Right renal cortex interstitium (tissue), 3 donors: ENCODE results near the gene FAM120B. TPM values are rescaled to one million over a fixed set of nuclear protein-coding genes. Genes with fewer than 3 reads are reported as not detected.
"Not testable (repeated sequence)": the region's sequence is repeated elsewhere in the genome, so short reads cannot be mapped to it uniquely, and the experiment has no call there.

Experiments used
- DNase-seq, 3 donors: peaks; one replicate each; pipeline ENCODE4 v3.0.0-alpha.2; 2013; ENCODE audit warnings: low read depth in 3 of 3, low spot score in 2 of 3
- polyA plus RNA-seq, 3 donors: library from polyadenylated mRNA; unstranded; fragments of 120-200 nt; gene quantifications; one replicate each; pipeline ENCODE4 v1.2.1, GENCODE V29; 2013; ENCODE audit not compliant: insufficient read length in 3 of 3

The FAM120B gene
- polyA plus RNA-seq, 3 donors = 35.6 to 38.5 (median 37.9) TPM

DNA sequence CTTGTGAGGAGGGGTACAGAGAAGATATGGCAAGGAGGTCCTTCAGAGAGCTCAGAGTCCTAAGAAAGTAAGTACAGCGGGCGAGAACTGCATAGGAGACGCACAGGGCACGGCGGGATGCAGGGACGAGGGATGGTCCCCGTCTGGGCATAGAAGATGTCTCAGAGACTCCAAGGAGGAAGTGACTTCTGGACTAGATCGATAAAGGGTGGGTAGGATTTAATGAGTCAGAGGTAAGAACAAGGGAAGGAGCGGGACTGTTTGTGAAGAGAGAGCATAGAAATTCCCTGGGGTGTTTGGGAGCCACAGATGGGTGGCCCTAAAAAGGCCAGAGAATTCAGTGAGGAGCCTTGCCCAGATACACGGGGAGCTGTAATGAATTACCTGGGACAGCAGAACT is 69.1 kb downstream of the FAM120B start:
- DNase-seq = no peak

DNA sequence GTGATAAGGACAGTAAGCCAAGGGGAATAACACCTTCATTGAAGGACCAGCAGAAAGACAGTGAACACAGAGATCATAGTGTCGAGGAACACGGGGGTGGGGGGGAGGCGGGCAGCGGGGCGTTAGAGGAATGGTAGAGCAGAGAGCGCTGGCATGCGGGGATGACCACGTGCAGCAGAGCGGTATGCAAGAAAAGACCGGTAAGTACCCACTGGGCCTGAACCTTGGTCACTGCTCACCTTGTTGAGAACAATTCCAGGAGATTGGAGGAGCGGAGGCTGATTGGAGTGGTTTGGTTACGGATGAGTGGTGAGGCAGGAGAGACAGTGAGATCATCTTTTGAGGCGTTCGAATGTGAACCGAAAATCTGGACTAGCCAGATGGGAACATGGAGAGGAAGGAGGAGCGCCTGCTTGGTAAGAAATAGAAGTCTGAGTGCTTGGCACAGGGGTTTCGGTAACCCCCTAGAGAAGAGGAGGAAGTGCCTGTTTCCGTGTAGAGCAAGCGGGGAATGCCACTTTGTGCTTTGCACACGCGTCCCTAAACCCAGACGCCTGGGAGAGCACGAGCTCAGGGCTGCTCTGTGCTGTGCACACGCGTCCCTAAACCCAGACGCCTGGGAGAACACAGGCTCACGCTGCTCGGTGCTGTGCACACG is 70.0 kb downstream of the FAM120B start:
- DNase-seq = no peak

DNA sequence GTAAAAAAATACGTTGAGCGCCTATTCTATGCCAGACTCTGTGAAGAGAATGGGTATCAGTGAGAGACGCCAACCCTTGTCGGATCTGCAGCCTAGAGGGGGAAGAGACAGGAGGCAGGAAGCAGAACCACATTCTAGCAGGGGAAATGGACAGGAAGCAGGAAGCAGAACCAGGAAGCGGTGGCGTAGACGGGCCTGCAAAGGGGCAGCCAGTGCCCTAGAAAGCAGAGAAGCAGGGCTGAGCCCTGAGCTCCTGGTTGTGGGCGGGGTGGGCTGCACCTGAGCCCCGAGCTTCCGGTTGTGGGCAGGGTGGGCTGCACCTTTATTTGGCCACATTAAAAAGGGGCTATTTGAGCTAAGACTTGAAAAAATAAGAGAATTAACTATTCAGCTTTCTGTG is 71.9 kb downstream of the FAM120B start:
- no peak for DNase-seq

DNA sequence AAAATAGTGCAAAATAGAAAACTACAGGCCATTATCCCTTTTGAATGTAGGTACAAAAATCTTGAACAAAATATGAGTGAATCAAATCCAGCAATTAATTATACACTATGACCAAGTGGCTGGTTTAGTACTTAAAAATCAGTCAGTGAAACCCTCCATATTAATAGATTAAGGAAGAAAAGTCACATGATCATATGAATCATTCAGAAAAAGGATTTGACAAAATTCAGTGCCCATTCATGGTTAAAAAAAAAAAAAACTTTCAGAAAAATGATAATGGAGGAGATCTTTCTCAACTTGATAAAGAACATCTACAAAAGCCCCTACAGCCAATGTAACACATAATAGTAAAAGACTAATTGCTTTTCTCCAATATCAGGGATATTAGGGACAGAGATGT is 75.0 kb downstream of the FAM120B start:
- DNase-seq = no peak

DNA sequence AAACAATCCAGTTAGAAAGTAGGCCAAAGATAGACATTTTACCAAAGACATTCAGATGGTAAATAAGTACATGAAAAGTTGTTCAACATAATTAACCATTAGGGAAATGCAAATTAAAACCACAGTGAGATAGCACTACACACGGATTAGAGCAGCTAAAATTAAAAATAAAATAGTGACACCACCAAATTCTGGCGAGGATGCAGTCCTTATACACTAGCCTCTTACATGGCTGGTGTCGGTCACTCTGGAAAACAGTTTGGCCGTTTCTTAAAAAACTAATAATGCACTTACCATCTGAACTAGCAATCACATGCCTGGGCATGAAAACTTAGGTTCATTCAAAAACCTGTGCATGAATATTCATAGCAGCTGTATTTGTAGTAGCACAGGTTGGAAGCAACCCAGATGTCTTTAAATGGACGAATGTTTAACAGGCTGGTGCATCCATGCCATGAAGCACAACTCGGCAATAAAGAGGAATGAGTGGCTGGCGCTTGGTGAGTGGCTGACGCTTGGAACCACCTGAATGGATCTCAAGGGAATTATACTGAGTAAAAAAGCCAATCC is 77.0 kb downstream of the FAM120B start:
- DNase-seq = no peak

DNA sequence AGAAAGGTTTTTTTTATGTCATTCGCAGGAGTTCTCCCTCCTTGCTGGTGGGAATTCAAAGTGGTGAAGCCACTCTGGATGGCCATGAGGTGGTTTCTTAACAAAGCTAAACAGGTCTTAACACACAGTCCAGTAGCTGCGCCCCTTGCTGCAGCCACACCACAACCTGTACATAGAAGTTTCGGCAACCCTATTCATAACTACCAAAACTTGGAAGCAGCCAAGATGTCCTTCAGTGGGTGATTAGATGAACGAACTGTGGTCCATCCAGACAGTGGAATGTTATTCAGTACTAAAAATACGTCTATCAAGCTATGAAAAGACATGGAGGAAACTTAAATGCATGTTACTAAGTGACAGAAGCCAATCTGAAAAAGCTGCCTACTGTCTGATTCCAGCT is 78.9 kb downstream of the FAM120B start:
- DNase-seq = no peak

DNA sequence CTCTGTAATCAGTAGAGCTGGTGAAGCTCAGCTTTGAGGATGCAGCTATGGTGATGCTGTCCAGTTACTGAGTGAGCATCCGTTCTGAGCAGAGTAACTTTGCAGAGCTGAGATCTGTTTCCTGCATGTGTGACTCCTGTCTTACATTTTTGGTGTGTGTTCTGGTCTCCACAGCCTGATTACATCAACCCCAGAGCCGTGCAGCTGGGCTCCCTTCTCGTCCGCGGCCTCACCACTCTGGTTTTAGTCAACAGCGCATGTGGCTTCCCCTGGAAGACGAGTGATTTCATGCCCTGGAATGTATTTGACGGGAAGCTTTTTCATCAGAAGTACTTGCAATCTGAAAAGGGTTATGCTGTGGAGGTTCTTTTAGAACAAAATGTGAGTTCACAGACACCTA is 81.6 kb downstream of the FAM120B start:
- no peak for DNase-seq

DNA sequence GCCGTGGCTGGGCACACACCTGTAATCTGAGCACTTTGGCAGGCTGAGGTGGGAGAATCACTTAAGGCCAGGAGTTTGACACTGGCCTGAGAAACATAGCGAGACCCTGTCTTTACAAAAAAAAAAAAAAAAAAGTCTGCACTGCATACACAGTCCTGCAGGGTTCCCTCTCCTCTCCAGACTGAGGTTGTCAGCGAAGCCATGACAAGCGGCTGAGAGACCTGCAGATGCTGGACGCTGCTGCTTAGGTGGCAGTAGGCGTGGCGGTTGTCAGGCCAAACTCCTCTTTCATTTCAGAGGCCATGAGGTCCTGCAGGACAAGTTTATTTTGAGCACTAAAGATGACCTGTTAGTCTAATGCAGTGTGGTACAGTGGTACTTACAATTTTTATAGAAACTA is 86.5 kb downstream of the FAM120B start:
- DNase-seq = no peak

DNA sequence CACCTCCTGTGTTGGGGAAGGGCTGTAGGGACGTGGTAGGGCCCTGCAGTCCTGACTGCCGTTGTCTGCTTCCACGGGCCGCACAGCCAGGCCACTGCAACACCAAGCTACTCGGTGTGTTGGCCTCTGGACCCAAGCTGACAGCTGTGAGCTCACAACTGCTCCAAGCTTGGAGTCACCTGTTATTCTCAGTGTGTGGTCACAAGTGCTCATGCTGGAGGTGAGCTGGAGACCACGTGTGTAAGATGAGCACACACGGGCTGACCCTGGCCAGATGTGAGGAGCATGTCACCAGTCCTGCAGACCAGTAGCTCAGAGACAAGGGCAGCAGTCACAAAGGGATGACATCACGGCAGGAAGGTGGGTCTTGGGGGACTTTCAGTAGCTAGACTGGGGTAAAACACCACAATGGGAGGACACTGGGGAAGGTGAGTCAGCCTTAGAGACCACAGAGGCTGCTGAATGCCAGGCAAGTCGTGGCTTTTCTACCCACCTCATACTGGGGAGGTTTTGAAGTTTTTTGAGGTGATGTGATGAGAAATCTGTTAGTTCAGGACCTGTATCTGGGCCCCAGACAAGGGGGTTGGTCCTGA is 87.3 kb downstream of the FAM120B start:
- DNase-seq = no peak

DNA sequence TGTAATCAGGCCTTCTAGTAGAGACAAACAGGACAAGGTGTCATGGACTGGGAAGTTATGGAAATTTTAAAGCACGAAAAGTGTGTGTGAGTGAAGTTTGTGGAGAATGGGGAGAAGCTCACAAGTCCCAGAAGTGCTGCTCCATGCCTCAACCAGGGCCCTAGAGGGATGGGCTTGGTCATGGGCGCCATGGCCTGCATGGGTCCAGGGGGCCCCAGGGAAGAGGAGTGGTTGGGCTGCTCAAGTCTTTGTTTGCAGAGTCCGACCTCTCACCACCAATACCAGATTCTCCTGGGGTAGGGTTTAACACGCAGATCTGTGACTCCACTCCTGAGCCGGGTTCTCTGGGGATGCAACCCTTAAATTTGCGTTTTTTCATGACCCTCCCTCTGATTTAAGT is 88.4 kb downstream of the FAM120B start:
- no peak for DNase-seq

DNA sequence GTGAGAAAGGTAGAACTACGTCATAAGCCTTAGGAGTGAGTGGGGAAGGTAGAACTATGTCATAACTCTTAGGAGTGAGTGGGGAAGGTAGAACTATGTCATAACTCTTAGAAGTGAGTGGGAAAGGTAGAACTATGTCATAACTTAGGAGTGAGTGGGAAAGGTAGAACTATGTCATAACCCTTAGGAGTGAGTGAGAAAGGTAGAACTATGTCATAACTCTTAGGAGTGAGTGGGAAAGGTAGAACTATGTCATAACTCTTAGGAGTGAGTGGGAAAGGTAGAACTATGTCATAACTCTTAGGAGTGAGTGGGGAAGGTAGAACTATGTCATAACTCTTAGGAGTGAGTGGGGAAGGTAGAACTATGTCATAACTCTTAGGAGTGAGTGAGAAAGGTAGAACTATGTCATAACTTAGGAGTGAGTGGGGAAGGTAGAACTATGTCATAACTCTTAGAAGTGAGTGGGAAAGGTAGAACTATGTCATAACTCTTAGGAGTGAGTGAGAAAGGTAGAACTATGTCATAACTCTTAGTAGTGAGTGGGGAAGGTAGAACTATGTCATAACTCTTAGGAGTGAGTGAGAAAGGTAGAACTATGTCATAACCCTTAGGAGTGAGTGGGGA is 92.3 kb downstream of the FAM120B start:
- DNase-seq = not testable (repeated sequence)

DNA sequence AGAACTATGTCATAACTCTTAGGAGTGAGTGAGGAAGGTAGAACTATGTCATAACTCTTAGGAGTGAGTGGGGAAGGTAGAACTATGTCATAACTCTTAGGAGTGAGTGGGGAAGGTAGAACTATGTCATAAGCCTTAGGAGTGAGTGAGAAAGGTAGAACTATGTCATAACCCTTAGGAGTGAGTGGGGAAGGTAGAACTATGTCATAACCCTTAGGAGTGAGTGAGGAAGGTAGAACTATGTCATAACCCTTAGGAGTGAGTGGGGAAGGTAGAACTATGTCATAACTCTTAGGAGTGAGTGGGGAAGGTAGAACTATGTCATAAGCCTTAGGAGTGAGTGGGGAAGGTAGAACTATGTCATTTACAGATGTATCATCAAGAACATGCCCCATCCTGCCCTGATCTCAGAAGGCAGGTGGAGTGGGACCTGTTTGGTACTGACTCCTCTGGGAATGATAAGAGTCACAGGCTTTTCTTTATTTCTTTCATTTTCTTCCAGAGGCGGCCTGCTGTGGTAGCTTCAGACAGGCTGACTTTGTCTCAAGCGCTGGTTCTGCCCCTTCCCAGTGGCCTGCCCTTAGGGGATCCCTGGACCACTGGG is 93.5 kb downstream of the FAM120B start:
- DNase-seq = not testable (repeated sequence)

DNA sequence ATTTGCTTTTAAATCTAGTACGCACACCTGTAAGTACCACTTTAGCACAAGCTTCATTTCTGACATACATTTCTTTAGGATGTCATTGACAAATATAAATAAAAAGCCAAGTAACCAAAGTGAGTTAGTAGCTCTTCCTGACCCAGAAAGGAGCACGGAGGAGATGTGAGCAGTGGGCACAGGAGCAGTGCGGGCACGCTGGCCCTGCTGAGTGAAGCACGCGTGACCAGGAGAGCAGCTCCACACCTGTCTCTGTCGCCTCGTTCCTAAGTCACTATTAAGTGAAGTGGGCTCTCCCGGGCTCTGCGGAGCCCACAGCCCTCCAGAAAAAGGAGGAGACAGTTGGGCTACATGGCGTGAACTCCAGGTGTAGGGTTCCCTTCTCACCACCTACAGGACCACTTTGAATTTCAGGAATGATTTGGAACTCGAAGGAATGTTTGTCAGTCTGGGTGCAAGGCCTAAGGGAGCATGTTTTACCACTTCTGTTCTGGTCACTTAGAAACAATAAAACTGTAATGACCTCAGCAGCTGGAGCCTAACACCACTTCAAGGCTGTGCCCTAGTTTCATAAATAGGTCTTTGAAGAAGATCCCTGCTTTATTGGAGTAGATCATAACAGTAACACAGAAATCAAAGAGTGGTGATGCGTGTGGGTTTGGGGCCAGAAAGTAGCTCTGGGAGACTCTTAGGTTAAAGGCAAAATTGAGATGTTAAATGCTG is 95.9 kb downstream of the FAM120B start:
- no peak for DNase-seq

DNA sequence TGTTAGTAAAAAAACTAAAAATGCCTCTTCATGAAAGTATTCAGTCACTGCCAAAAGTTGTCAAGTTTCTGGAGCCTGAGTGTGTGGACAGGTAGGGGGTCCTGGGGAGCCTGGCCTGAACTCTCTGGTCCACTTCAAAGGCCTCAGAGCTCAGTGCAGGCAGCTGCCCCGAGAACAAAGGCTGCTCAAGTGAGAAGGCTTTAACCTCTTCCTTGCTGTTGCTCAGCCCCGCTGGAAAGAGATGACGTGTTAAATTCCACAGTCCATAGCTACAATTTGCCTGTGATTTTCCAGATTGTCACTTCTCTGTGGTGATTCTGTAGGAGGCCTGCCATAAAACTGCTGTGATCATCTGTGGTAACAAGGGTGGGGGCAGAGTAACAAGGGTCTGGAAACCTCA is 96.9 kb downstream of the FAM120B start:
- DNase-seq = no peak

DNA sequence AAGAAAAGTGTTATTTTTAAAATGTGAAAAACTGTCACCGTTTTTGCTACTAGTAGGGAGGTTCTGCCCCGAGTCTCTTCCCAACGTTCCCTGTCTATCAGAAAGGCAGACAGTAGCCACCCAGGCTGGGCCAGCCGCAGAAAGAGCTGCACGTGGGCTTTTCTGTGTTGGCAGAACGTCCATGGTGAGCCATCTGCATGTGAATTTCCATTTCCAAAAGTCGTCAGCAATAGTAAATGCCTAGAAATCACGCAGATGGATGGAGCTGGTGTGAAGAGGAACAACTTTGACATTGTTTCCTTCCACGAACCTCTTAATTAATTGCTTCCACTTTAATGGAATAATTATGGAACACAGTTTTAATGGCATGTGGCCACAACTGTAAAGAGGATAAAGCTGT is 97.5 kb downstream of the FAM120B start:
- DNase-seq = no peak

DNA sequence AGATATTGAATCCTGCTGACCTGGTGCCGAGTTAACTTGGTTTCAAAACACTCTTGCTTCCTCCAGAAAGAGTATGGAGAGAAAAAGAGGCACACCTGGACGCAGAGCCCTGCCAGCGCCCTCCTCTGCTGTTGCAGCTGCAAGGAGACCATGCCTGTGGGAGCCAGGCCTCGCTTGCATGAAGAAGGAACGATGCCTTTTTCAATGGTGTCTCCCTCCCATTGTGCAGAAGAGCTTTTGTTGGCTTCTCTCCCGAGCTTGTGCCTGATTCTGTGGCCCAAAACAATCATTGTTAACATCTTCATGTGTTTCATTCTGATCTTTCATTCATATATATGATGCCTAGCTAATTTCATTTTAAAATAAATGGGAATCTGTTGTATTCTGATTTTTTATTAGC is 98.1 kb downstream of the FAM120B start:
- DNase-seq = no peak

DNA sequence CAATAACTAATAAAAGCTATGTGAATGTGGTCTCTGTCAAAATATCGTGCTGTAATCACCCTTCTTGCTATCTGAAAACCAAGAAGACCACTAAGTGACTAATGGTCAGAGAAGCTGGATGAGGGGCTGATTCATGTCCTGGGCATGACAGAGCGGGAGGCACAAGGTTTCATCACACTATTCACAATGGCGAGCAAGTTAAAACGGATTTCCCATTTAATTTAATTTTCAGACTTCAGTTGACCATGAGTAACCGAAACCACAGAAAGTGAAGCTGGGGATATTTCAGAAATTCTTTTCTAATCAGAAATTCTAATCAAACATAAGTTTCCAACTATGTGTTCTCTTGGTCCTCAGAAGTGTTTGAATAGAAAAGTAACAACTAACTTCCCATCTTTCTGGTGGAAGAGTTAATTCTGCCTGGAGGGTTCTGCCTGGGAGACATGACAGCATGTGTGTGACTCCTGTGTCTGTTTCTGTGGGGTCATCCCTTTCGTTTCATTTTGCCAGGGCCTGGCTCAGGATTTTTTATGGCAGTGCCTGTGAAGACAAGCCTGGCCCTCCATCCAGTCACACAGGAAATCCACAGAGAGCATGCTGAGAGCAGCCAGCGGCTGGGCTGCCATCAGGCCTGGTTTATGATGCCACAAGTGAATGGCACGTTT is 98.9 kb downstream of the FAM120B start:
- no peak for DNase-seq

DNA sequence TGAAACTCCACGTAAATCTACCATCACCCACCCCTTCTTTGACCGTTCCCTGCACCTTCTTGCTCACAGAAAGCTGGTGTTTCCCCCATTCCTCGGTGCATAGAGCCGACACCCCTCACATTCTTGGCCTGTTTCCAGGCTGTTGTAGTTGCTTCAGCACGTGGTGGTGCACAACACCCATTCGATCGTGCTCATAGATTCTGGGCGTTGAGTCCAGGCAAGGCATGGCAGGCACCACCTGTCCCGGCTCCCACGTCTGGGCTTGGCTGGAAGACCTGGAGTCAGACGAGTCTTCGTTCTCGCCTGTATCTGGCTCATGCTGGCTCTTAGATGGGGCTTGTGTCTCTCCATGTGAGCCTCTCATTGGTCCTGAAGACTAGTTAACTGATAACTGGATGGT is 100.6 kb downstream of the FAM120B start:
- DNase-seq = no peak

DNA sequence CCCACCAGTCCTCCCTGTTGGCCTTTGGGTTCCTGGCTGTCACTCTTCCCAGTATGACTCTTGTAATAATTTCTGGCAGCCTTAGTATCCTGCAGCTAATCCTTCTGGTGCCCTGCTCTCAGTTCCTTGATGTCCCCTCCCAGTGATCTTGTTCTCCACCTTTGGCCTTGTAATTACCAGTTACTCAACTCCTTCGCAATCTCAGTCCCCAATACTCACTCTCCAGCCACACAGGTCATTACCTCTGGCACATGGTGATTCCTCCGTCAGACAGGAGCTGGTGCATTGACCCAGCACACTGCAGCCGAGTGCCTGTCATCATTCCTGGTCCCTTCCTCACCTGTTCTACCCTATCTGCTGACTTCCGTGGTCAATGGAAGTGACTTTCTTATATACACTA is 101.4 kb downstream of the FAM120B start:
- DNase-seq = no peak

DNA sequence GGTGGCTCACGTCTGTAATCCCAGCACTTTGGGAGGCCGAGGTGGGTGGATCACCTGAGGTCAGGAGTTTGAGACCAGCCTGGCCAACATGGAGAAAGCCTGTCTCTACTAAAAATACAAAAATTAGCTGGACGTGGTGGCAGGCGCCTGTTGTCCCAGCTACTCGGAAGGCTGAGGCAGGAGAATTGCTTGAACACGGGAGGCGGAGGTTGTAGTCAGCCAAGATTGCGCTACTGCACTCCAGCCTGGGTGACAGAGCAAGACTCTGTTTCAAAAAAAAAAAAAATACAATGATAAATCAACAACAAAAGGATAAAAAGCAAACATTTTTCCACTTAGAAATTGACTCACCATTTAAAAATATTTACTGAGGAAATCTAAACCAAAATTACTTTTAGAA is 103.2 kb downstream of the FAM120B start:
- DNase-seq = not testable (repeated sequence)
